Parathyroid adenoma (tissue), 2 donors: Measurements from ENCODE around the gene SWI5.
"Not testable (repeated sequence)": the region's sequence is repeated elsewhere in the genome, so short reads cannot be mapped to it uniquely, and the experiment has no call there.

Experiments
- H2AFZ ChIP-seq: fragments of 300-600 bp; sonication (generic); one replicate; pipeline ENCODE4 v1.7.0; 2017; ENCODE audit warnings: antibody characterized with exemption, mild to moderate bottlenecking
- H3K27ac ChIP-seq: fragments of 300-600 bp; sonication (generic); one replicate; pipeline ENCODE4 v1.7.0; 2017
- H3K27me3 ChIP-seq: fragments of 300-600 bp; sonication (generic); one replicate; pipeline ENCODE4 v1.7.0; 2017; ENCODE audit warnings: low read length; ENCODE audit not compliant: control insufficient read depth, insufficient read depth
- H3K36me3 ChIP-seq: fragments of 300-600 bp; sonication (generic); one replicate; pipeline ENCODE4 v1.7.0; 2017; ENCODE audit warnings: low read length; ENCODE audit not compliant: control insufficient read depth, insufficient read depth
- H3K4me1 ChIP-seq: fragments of 300-600 bp; sonication (generic); one replicate; pipeline ENCODE4 v1.7.0; 2017; ENCODE audit warnings: control low read depth
- H3K4me2 ChIP-seq: fragments of 300-600 bp; sonication (generic); one replicate; pipeline ENCODE4 v1.7.0; 2017; ENCODE audit warnings: low read length
- H3K4me3 ChIP-seq: fragments of 300-600 bp; sonication (generic); one replicate; pipeline ENCODE4 v1.7.0; 2017; ENCODE audit warnings: low read depth, low read length
- H3K79me2 ChIP-seq: fragments of 300-600 bp; sonication (generic); one replicate; pipeline ENCODE4 v1.7.0; 2017; ENCODE audit warnings: control low read depth
- H3K9ac ChIP-seq: fragments of 300-600 bp; sonication (generic); one replicate; pipeline ENCODE4 v1.7.0; 2017; ENCODE audit warnings: mild to moderate bottlenecking
- H3K9me3 ChIP-seq: fragments of 300-600 bp; sonication (generic); one replicate; pipeline ENCODE4 v1.7.0; 2017; ENCODE audit warnings: low read length; ENCODE audit not compliant: control insufficient read depth
- CTCF ChIP-seq: fragments of 300-600 bp; sonication (generic); IDR thresholded peaks from one replicate; pipeline ENCODE4 v1.7.0; 2017; ENCODE audit warnings: antibody characterized with exemption, mild to moderate bottlenecking
- donor health status: primary hyperparathyroidism.

Gene SWI5

GRCh38 chr9:128276008-128276573 is at the start of gene SWI5:
SWI5 (plus strand) TSS chr9:128276276.
- peaks cover 8% of the 10 kb centered on the region for H3K79me2 ChIP-seq
- TF ChIP-seq CTCF: no peak
- peak within 1 kb of the TSS; percentile 73 for H2AFZ ChIP-seq
- H3K4me2 ChIP-seq: peak within 1 kb of the TSS; percentile 96
- H3K27me3 ChIP-seq: no peaks in the 10 kb centered on the region
- no peaks in the 10 kb centered on the region for H3K9me3 ChIP-seq
- H3K9ac ChIP-seq: peak within 1 kb of the TSS; percentile 63
- peak within 1 kb of the TSS; percentile 92 for H3K4me3 ChIP-seq
- H3K36me3 ChIP-seq: no peaks in the 10 kb centered on the region
- H3K27ac ChIP-seq: peak within 1 kb of the TSS; percentile 93
- peaks cover 10% of the 10 kb centered on the region for H3K4me1 ChIP-seq

- Histone ChIP-seq H3K27ac (no peak overlapping the region), H3K9ac (no peak overlapping the region), H3K4me2 (no peak overlapping the region), H3K4me1 (no peaks in the 10 kb centered on the region), H3K27me3 (no peaks in the 10 kb centered on the region), H3K4me3 (no peak overlapping the region), H3K9me3 (no peaks in the 10 kb centered on the region), H3K79me2 (no peaks in the 10 kb centered on the region), H2AFZ (no peak overlapping the region), H3K36me3 (no peaks in the 10 kb centered on the region)
- no peak for TF ChIP-seq CTCF
Measured at GRCh38 chr9:128226412-128226801, 49.7 kb upstream of the SWI5 start.

- H3K27me3 ChIP-seq, H3K27ac ChIP-seq, H2AFZ ChIP-seq, H3K79me2 ChIP-seq, H3K9me3 ChIP-seq, H3K4me2 ChIP-seq, H3K36me3 ChIP-seq, H3K4me3 ChIP-seq, H3K9ac ChIP-seq, H3K4me1 ChIP-seq: not testable (repeated sequence)
Measured at GRCh38 chr9:128230897-128231296, 45.2 kb upstream of the SWI5 start.

- Histone ChIP-seq H2AFZ (no peak overlapping the region), H3K27ac (no peak overlapping the region), H3K9me3 (no peaks in the 10 kb centered on the region), H3K4me1 (no peaks in the 10 kb centered on the region), H3K36me3 (no peaks in the 10 kb centered on the region), H3K79me2 (no peaks in the 10 kb centered on the region), H3K9ac (no peak overlapping the region), H3K4me3 (no peak overlapping the region), H3K4me2 (no peak overlapping the region), H3K27me3 (no peaks in the 10 kb centered on the region)
- no peak for TF ChIP-seq CTCF
Measured at GRCh38 chr9:128231638-128232527, 44.2 kb upstream of the SWI5 start.

GRCh38 chr9:128232528-128233428 is 43.3 kb upstream of the SWI5 start:
- no peaks in the 10 kb centered on the region for H3K27me3 ChIP-seq
- no peak overlapping the region for H3K4me2 ChIP-seq
- TF ChIP-seq CTCF: no peak
- no peak overlapping the region for H3K4me3 ChIP-seq
- H3K27ac ChIP-seq: no peak overlapping the region
- no peaks in the 10 kb centered on the region for H3K36me3 ChIP-seq
- H2AFZ ChIP-seq: no peak overlapping the region
- H3K4me1 ChIP-seq: no peaks in the 10 kb centered on the region
- H3K79me2 ChIP-seq: no peaks in the 10 kb centered on the region
- no peaks in the 10 kb centered on the region for H3K9me3 ChIP-seq
- no peak overlapping the region for H3K9ac ChIP-seq
